Measurements from ENCODE around the gene CAMTA1. TPM values are rescaled to one million over a fixed set of nuclear protein-coding genes. Genes with fewer than 3 reads are reported as not detected.

Gene CAMTA1
- total RNA-seq, 1 donor from 2014 or later = 127 TPM

- DNase-seq (ENCODE audit: low spot score in 2 of 2) (no peak), FAIRE-seq (no peak)
Measured at GRCh38 chr1:7652515-7653098, 867.4 kb downstream of the CAMTA1 start.

DNA sequence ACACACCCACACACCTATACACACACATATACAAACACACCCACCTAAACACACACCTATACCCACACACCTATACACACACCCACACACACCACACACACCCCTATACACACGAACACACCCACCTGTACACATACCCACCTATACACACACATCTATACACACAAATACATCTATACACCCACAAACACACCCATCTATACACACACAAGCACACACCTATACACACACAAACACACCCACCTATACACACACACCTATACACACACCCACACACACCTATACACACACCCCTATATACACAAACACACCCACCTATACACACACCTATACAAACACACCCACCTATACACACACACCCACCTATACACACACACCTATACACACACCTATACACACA lies 869.5 kb downstream of the CAMTA1 start:
- DNase-seq (ENCODE audit: low spot score in 2 of 2) (no peak), FAIRE-seq (no peak)

- no peak for DNase-seq (ENCODE audit: low spot score in 2 of 2)
- FAIRE-seq = no peak
Measured at GRCh38 chr1:7655354-7655753, 870.1 kb downstream of the CAMTA1 start.

DNA sequence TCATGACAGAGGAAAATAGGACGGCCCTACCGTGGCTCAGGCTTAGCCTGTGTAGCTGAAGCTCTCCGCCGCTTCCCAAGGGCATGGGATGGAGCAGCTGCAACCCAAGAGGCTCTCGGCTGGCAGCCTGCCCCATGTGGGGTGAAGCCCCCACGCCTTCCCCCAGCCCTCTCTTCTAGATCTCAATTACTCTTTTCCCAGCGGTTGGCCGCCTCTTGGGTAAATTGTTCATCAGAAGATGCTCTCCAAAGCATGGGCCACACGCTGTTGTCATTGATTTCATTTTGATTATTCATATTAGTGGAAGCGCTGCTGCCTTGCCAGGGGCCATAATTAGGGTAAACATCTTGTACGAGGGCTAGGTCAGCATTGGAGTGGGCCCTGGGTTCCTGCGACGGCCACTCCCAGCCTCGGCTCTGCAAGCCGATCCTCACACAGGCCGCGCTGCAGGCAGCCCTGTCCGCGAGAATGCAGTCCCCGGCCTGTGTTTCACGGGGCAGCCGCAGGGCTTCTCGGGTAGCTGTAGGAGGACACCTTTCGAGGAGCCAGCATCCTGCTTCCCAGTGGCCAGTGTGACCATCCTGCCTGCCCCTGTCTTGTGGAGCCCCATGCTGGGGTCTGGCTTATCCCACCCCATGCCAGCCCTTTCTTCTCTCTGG lies 871.4 kb downstream of the CAMTA1 start:
- DNase-seq (ENCODE audit: low spot score in 2 of 2) = no peak
- FAIRE-seq = no peak

DNA sequence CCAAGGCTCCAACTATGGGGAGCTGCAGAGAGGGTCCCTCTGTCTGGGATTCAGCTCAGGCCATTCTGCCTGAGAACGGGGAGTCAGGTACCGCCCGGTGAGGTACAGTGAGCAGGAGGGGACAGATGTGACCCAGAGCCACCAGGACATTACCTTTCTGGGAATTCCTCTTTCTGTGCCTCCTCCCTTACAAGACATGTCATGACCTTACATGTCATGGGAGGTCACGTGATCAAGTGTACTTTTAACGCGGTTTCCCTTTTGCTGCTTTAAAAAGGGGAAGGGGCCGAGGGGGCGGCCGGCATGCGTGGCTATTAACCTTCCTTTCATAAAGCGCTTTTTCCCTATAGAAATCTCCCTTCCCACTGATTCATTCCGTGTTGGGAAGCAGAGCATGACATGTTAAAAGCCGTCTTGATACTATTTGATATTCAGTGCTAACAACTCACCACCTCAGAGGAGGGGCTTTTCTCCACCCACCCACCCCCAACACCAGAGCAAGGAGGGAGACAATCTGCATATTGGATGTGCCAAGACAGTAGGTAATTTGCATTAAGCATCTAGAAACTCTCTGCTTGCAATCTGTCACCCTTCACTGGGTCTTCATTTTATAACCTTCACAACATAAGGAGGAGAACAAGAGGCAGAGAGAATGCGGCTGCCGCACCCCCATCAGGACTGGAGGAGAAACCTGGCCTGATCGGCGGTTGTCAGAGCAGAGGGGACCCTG lies 872.2 kb downstream of the CAMTA1 start:
- DNase-seq (ENCODE audit: low spot score in 2 of 2) (no peak), FAIRE-seq (no peak)

DNA sequence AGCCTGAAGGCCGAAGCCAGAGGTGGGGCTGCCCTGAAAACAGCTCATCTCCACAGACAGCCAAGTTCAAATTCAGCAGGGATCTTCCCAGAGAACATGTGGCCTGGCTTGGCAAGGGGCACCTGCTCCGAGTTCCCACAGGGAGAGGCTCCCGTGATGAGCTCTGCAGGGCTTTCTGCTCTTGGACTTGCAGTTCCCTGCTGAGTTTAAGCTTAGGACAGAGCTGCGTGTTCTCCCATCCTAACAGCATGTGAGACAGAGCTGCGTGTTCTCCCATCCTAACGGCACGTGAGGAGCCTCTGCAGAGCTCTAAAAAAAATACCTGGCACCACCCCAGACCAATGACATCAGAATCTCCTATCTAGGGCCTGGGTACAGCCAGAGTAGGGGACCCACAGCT lies 872.8 kb downstream of the CAMTA1 start:
- no peak for FAIRE-seq
- DNase-seq (ENCODE audit: low spot score in 2 of 2) = no peak

DNA sequence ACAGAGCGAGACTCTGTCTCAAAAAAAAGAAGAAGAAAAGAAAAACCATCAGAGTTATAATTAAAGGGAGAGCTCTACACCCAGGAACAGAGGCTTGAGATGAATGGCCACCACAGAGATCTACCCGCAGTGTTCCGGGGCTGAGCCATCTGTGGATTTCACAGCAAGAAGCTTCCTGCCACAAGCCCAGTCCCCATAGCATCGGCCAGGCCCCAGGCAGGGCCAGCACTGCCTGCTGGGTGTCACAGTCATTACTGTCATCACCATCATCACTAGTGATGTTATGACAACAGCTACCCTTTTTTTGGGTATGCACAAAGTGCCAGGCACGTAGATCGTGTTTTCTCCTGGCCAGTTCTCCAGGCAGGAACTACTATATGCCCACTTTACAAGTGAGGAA lies 874.3 kb downstream of the CAMTA1 start:
- FAIRE-seq = no peak

GRCh38 chr1:7663451-7664146 lies 878.3 kb downstream of the CAMTA1 start:
- no peak for DNase-seq (ENCODE audit: low spot score in 2 of 2)
- FAIRE-seq = no peak

More for the DNA sequence above, 874.3 kb downstream of the CAMTA1 start:
- no peak for DNase-seq (ENCODE audit: low spot score in 2 of 2)

- FAIRE-seq (no peak), DNase-seq (ENCODE audit: low spot score in 2 of 2) (no peak)
Measured at GRCh38 chr1:7664147-7664892, 879.1 kb downstream of the CAMTA1 start.

DNA sequence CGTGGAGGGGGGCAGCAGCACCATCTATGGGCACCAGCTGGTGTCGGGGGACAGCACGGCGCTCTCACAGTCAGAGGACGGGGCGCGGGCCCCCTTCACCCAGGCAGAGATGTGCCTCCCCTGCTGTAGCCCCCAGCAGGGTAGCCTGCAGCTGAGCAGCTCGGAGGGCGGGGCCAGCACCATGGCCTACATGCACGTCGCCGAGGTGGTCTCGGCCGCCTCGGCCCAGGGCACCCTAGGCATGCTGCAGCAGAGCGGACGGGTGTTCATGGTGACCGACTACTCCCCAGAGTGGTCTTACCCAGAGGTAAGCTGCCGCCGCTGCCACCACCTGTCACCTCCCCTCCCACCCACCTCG lies 879.6 kb downstream of the CAMTA1 start:
- DNase-seq (ENCODE audit: low spot score in 2 of 2) (no peak), FAIRE-seq (no peak)

- no peak for FAIRE-seq
- no peak for DNase-seq (ENCODE audit: low spot score in 2 of 2)
Measured at GRCh38 chr1:7666249-7666648, 881.0 kb downstream of the CAMTA1 start.

DNA sequence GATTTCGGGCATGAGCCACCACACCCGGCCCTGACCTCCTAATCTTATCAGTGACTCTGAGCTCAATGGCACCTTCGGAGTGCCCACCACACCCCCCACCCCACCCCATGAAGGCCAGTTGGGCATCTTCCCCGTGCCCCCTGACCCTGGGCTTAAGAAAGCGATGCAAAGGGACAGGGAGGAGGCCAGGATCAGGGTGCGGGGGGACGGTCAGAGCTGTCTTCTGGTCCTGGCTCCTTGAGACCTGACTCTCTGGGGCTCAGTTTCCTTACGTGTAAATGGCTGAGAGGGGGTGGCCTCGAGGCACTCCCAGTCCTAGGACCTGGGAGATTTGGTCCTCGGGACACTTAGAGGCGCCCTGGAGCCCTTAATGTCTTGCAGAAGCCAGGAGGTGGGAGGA lies 881.9 kb downstream of the CAMTA1 start:
- DNase-seq (ENCODE audit: low spot score in 2 of 2) = no peak
- FAIRE-seq = no peak

DNA sequence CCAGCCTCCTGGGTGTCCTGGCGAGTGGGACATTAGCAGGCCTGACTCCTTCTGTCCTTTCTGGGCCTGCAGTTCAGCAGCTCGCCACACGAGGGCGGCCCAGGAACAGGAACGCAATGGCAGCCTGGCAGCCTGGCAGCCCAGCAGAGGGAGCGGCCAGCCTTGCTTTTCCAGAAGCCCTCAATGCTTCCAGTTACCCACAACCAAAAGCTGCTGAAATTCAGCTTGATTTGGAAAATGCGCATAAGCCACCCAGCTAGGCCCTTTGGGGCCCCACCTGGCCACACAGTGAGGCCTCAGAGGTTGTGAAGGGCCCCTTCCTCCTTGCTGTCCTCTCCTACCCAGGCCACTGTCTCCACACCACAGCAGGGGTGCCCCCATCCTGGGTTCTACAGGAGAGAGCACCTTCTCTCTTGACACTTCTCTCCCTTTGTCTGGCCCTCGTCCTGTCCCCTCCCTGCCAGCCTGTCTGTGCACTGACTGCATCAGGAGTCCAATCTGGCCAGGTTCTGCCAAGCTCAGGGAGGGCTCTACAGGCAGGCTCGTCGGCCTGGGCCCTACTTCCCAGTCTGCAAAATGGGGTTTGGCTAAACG lies 882.5 kb downstream of the CAMTA1 start:
- DNase-seq (ENCODE audit: low spot score in 2 of 2) (peak; percentile 89 to 93), FAIRE-seq (no peak)

GRCh38 chr1:7669559-7670311 lies 884.5 kb downstream of the CAMTA1 start:
- FAIRE-seq = no peak
- peak; percentile 74 to 80 for DNase-seq (ENCODE audit: low spot score in 2 of 2)

DNA sequence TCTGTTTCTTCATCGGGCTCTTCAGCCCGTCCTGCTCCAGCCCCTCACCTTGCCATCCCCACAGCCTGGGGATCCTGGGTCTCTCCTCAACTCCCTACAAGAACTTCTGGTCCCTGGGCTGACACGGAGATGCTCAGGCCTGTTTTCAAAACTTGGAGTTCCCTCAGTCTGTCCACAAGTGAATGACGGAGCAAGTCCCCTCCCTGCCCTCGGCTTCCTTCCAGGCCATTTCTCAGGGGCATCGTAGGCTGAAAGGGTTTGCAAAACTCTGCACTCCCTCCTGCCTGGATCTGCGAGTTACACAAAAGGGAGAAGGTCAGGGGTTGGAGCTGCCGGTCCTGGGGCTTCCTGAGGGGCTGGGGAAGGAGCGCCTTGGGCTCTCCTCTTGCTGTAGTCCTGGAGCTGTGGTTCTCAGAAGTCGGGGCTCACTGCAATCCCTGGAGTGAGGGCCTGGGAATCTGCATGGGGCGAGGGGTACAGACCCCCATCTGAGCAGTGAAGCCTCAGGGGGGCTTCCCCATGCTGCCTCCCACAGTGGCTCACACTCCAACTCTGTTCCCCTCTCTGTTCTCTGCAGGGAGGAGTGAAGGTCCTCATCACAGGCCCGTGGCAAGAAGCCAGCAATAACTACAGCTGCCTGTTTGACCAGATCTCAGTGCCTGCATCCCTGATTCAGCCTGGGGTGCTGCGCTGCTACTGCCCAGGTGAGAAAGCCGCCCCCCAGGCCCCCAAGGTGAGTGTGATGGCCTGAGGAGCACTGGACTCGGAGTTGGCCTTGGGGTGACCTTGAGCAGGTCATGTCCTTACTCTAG lies 885.3 kb downstream of the CAMTA1 start:
- no peak for DNase-seq (ENCODE audit: low spot score in 2 of 2)
- no peak for FAIRE-seq

GRCh38 chr1:7671146-7671465 lies 885.9 kb downstream of the CAMTA1 start:
- DNase-seq (ENCODE audit: low spot score in 2 of 2) (no peak), FAIRE-seq (no peak)

DNA sequence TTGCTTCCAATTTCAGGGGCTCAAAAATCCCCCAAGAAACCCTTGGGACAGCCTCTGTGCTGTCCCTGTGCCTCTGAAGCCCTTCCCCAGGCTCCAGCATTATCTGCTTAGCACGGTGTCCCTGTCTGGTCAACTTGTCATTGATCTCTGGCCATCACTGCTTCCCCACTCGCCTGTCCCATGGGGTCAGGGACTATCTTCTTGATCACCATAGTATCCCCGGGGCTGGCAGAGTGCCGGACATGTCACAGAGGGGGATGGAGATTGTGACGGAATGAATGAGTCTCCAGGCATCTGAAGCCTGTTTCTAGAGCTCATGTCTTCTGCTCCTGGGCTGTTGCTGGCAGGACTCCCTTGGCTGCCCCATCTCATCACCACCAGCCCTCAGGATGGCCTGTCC lies 886.4 kb downstream of the CAMTA1 start:
- FAIRE-seq (no peak), DNase-seq (ENCODE audit: low spot score in 2 of 2) (no peak)

DNA sequence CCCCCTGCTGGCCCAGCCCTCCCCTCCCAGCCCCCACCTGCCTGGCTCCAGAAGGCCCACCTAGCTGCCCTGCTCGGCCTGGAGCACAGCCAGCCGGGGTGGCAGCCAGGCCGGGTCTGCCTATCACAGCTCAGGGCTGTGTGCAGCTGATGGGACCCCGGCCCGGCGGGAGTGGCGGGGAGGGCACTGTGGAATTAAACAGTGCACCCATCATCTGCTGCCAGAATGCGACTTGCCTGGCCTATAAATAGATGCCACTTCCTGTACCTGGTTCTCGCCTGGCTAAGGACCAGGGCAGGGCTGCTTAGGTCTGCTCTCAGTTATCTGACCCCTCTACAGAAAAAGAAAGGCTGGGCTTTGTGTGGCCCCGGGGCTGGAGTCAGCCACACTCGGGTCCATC lies 887.6 kb downstream of the CAMTA1 start:
- DNase-seq (ENCODE audit: low spot score in 2 of 2) = no peak
- no peak for FAIRE-seq

GRCh38 chr1:7674972-7675371 lies 889.7 kb downstream of the CAMTA1 start:
- no peak for DNase-seq (ENCODE audit: low spot score in 2 of 2)
- no peak for FAIRE-seq
